ENCODE data around the gene SNX14. TPM values are rescaled to one million over a fixed set of nuclear protein-coding genes. Genes with fewer than 3 reads are reported as not detected.

Gene SNX14
- total and polyA plus RNA-seq, 2 of the 8 experiments (the other 6 are each of a cell fraction or from before 2014, with no cell fraction given), result 11.9 to 24.2 TPM

Other genes with a start within 250 kb of the SNX14 start
- gene NT5E, start 143.8 kb downstream of the SNX14 start, total RNA-seq (2021; fragmentation: NEBNext Ultra II Directional; extraction: Animal tissue kit (Norgen Biotek cat#: 25700)), result 1.1 and 1.5 TPM in 2 replicates
- gene NT5E, start 143.8 kb downstream of the SNX14 start, polyA plus RNA-seq (2011; rRNA removed), result 0.74 and 1.3 TPM in 2 replicates
- 206 and 219 TPM in 2 replicates for gene SYNCRIP, start 49.0 kb upstream of the SNX14 start, total RNA-seq (2021; fragmentation: NEBNext Ultra II Directional; extraction: Animal tissue kit (Norgen Biotek cat#: 25700))
- gene SYNCRIP, start 49.0 kb upstream of the SNX14 start, polyA plus RNA-seq (2011; rRNA removed), result 14.7 and 16.8 TPM in 2 replicates

All from H1 (cell line).